ENCODE results near the gene UQCRHL.

UQCRHL gene

GRCh38 chr1:15758343-15758931 is 49.0 kb downstream of the UQCRHL start, which contains the start of gene FBLIM1:
Gene FBLIM1 (plus strand): TSS chr1:15758795. CDS start chr1:15764984, 6,189 bp downstream.
- no peak for TF ChIP-seq JUND (IDR thresholded peaks at IDR 0.05; ENCODE audit: low read depth)
- in situ Hi-C loops (cut with HindIII; ENCODE audit: low pct_unique_long_range_greater_than_20kb, low sequenced_read_pairs): no loop called here
- peak in 1 of 2 experiments; percentile 29 for DNase-seq (ENCODE audit: low read depth in 1 of 2, low spot score in 1 of 2)

GRCh38 chr1:15757575-15758342 is 49.7 kb downstream of the UQCRHL start:
- DNase-seq (ENCODE audit: low read depth in 1 of 2, low spot score in 1 of 2): no peak
- in situ Hi-C loops (cut with HindIII; ENCODE audit: low pct_unique_long_range_greater_than_20kb, low sequenced_read_pairs): no loop called here
- no peak for TF ChIP-seq JUND (IDR thresholded peaks at IDR 0.05; ENCODE audit: low read depth)

Data from T47D (cell line).